ENCODE measurements around the gene BMP2.

Gene BMP2

GRCh38 chr20:6802227-6802626, 34.7 kb downstream of the BMP2 start:
- ChIA-PET CTCF (no interaction called here), POLR2A (no interaction called here)
- no peak for TF ChIP-seq CTCF (IDR thresholded peaks at IDR 0.05; ENCODE audit: control extremely low read depth, extremely low read depth, low read depth, missing control alignments)
- DNase-seq (ENCODE audit: extremely low spot score) = no peak

GRCh38 chr20:6806275-6806674, 38.8 kb downstream of the BMP2 start:
- no peak for DNase-seq (ENCODE audit: extremely low spot score)
- no peak for TF ChIP-seq CTCF (IDR thresholded peaks at IDR 0.05; ENCODE audit: control extremely low read depth, extremely low read depth, low read depth, missing control alignments)
- ChIA-PET POLR2A (no interaction called here), CTCF (no interaction called here)

GRCh38 chr20:6811262-6812035, 44.0 kb downstream of the BMP2 start:
- DNase-seq (ENCODE audit: extremely low spot score) = no peak
- ChIA-PET POLR2A (no interaction called here), CTCF (interaction anchor here (1.0 kb wide), 1 partner anchor 45 kb away, joined by 3 read pairs; no protein-coding TSS in a partner anchor)
- no peak for TF ChIP-seq CTCF (IDR thresholded peaks at IDR 0.05; ENCODE audit: control extremely low read depth, extremely low read depth, low read depth, missing control alignments)

GRCh38 chr20:6812530-6812929, 45.0 kb downstream of the BMP2 start:
- CTCF ChIA-PET = interaction anchor here (1.5 to 1.6 kb wide), 2 partner anchors 12 to 14 kb away, joined by 4 to 5 read pairs; no protein-coding TSS in a partner anchor
- TF ChIP-seq CTCF (IDR thresholded peaks at IDR 0.05; ENCODE audit: control extremely low read depth, extremely low read depth, low read depth, missing control alignments) = no peak
- POLR2A ChIA-PET = no interaction called here
- DNase-seq (ENCODE audit: extremely low spot score) = no peak

GRCh38 chr20:6814945-6815344, 47.5 kb downstream of the BMP2 start:
- no peak for TF ChIP-seq CTCF (IDR thresholded peaks at IDR 0.05; ENCODE audit: control extremely low read depth, extremely low read depth, low read depth, missing control alignments)
- no peak for DNase-seq (ENCODE audit: extremely low spot score)
- ChIA-PET POLR2A (no interaction called here), CTCF (interaction anchor here (1.0 to 1.5 kb wide), 3 partner anchors 13 to 50 kb away, joined by 3 to 4 read pairs (median 3); no protein-coding TSS in a partner anchor)

- POLR2A ChIA-PET = no interaction called here
- TF ChIP-seq CTCF (IDR thresholded peaks at IDR 0.05; ENCODE audit: control extremely low read depth, extremely low read depth, low read depth, missing control alignments) = no peak
- DNase-seq (ENCODE audit: extremely low spot score) = no peak
- CTCF ChIA-PET = no interaction called here
These were observed 50.7 kb downstream of the BMP2 start for GRCh38 chr20:6818033-6818808.
